Measurements from ENCODE around the gene TP63. TPM values are rescaled to one million over a fixed set of nuclear protein-coding genes. Genes with fewer than 3 reads are reported as not detected.
"Not testable (repeated sequence)": the region's sequence is repeated elsewhere in the genome, so short reads cannot be mapped to it uniquely, and the experiment has no call there.

TP63 gene
- total RNA-seq, 1 experiment from 2014 or later: 3.6 TPM

- intact Hi-C loops (cut with micrococcal nuclease; ENCODE audit: unreplicated experiment): no loop called here
Measured at GRCh38 chr3:189602471-189602870, 28.7 kb upstream of the TP63 start.

GRCh38 chr3:189605717-189606116 is 25.5 kb upstream of the TP63 start:
- POLR2A ChIA-PET (ENCODE audit: unreplicated experiment): no interaction called here
- no peak overlapping the region for H3K27ac ChIP-seq
- H3K79me2 ChIP-seq (ENCODE audit: low read depth): no peaks in the 10 kb centered on the region
- no TSS peak for BruUV-seq (replicated peaks)
- TF ChIP-seq, protein P1, sequence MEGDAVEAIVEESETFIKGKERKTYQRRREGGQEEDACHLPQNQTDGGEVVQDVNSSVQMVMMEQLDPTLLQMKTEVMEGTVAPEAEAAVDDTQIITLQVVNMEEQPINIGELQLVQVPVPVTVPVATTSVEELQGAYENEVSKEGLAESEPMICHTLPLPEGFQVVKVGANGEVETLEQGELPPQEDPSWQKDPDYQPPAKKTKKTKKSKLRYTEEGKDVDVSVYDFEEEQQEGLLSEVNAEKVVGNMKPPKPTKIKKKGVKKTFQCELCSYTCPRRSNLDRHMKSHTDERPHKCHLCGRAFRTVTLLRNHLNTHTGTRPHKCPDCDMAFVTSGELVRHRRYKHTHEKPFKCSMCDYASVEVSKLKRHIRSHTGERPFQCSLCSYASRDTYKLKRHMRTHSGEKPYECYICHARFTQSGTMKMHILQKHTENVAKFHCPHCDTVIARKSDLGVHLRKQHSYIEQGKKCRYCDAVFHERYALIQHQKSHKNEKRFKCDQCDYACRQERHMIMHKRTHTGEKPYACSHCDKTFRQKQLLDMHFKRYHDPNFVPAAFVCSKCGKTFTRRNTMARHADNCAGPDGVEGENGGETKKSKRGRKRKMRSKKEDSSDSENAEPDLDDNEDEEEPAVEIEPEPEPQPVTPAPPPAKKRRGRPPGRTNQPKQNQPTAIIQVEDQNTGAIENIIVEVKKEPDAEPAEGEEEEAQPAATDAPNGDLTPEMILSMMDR (conservative IDR thresholded peaks at IDR 0.05): no peak
- TF ChIP-seq EZH2 (IDR thresholded peaks at IDR 0.05; ENCODE audit: low read depth): no peak
- no peak overlapping the region for H3K4me3 ChIP-seq
- H2AFZ ChIP-seq: no peak overlapping the region
- H3K27me3 ChIP-seq (ENCODE audit: insufficient read depth, low read depth): no peaks in the 10 kb centered on the region
- no peak overlapping the region for H3K4me2 ChIP-seq
- no peaks in the 10 kb centered on the region for H3K36me3 ChIP-seq (ENCODE audit: low read depth)
- H4K20me1 ChIP-seq (ENCODE audit: insufficient read depth): no peaks in the 10 kb centered on the region
- H3K4me1 ChIP-seq (replicated peaks; ENCODE audit: insufficient read depth): no peaks in the 10 kb centered on the region
- H3K9me3 ChIP-seq (ENCODE audit: insufficient read depth, low read depth): peaks cover 20% of the 10 kb centered on the region
- CTCF ChIA-PET: no interaction called here
- no peaks in the 10 kb centered on the region for H3F3A ChIP-seq (ENCODE audit: insufficient read depth, low read depth)
- DNase-seq: no peak
- no peaks in the 10 kb centered on the region for H3K9me2 ChIP-seq (ENCODE audit: insufficient read depth)
- intact Hi-C loops (cut with micrococcal nuclease; ENCODE audit: unreplicated experiment): no loop called here

More at GRCh38 chr3:189602471-189602870, 28.7 kb upstream of the TP63 start:
- peaks cover 18% of the 10 kb centered on the region; the same call in 1 of the 2 replicates for H3K9me3 ChIP-seq (ENCODE audit: insufficient read depth, low read depth)
- no peaks in the 10 kb centered on the region for H3K79me2 ChIP-seq (ENCODE audit: low read depth)
- TF ChIP-seq, protein P1 (conservative IDR thresholded peaks at IDR 0.05): no peak
- TF ChIP-seq EZH2 (IDR thresholded peaks at IDR 0.05; ENCODE audit: low read depth): no peak
- no peak overlapping the region for H2AFZ ChIP-seq
- POLR2A ChIA-PET (ENCODE audit: unreplicated experiment): no interaction called here
- no peaks in the 10 kb centered on the region for H3K36me3 ChIP-seq (ENCODE audit: low read depth)
- no TSS peak for BruUV-seq (replicated peaks)
- H3K9me2 ChIP-seq (ENCODE audit: insufficient read depth): no peaks in the 10 kb centered on the region
- no peak for DNase-seq
- no peak overlapping the region for H3K4me3 ChIP-seq
- no peaks in the 10 kb centered on the region for H3K4me1 ChIP-seq (replicated peaks; ENCODE audit: insufficient read depth)
- H3F3A ChIP-seq (ENCODE audit: insufficient read depth, low read depth): no peaks in the 10 kb centered on the region
- H3K27ac ChIP-seq: no peak overlapping the region
- no peak overlapping the region for H3K4me2 ChIP-seq
- no peaks in the 10 kb centered on the region for H3K27me3 ChIP-seq (ENCODE audit: insufficient read depth, low read depth)
- CTCF ChIA-PET: no interaction called here
- H4K20me1 ChIP-seq (ENCODE audit: insufficient read depth): no peaks in the 10 kb centered on the region

GRCh38 chr3:189606774-189607173 is 24.4 kb upstream of the TP63 start:
- no peaks in the 10 kb centered on the region for H3K4me1 ChIP-seq (replicated peaks; ENCODE audit: insufficient read depth)
- no peak for TF ChIP-seq EZH2 (IDR thresholded peaks at IDR 0.05; ENCODE audit: low read depth)
- TF ChIP-seq, protein P1 (conservative IDR thresholded peaks at IDR 0.05): no peak
- no peak overlapping the region for H3K4me2 ChIP-seq
- no peaks in the 10 kb centered on the region for H3F3A ChIP-seq (ENCODE audit: insufficient read depth, low read depth)
- no peak overlapping the region for H3K4me3 ChIP-seq
- no peak overlapping the region for H3K27ac ChIP-seq
- no TSS peak for BruUV-seq (replicated peaks)
- no peaks in the 10 kb centered on the region for H3K79me2 ChIP-seq (ENCODE audit: low read depth)
- H3K27me3 ChIP-seq (ENCODE audit: insufficient read depth, low read depth): no peaks in the 10 kb centered on the region
- H3K36me3 ChIP-seq (ENCODE audit: low read depth): no peaks in the 10 kb centered on the region
- ChIA-PET POLR2A (ENCODE audit: unreplicated experiment) (no interaction called here), CTCF (no interaction called here)
- peaks cover 29% of the 10 kb centered on the region for H3K9me3 ChIP-seq (ENCODE audit: insufficient read depth, low read depth)
- H4K20me1 ChIP-seq (ENCODE audit: insufficient read depth): no peaks in the 10 kb centered on the region
- intact Hi-C loops (cut with micrococcal nuclease; ENCODE audit: unreplicated experiment): no loop called here
- H2AFZ ChIP-seq: no peak overlapping the region
- DNase-seq: no peak
- H3K9me2 ChIP-seq (ENCODE audit: insufficient read depth): no peaks in the 10 kb centered on the region

DNA sequence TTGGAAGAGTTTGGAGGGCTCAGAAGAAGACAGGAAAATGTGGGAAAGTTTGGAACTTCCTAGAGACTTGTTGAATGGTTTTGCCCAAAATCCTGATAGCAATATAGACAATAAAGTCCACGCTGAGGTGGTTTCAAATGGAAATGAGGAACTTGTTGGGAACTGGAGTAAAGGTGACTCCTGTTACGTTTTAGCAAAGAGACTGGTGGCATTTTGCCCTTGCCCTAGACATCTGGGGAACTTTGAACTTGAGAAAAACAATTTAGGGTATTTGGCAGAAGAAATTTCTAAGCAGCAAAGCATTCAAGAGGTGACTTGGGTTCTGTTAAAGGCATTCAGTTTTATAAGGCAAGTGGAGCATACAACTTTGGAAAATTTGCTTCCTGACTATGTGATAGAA is 18.5 kb upstream of the TP63 start:
- BruUV-seq (replicated peaks); H3K4me3 ChIP-seq; H3K27me3 ChIP-seq (ENCODE audit: insufficient read depth, low read depth); H3K27ac ChIP-seq; H3K4me1 ChIP-seq (replicated peaks; ENCODE audit: insufficient read depth); DNase-seq; H3K9me2 ChIP-seq (ENCODE audit: insufficient read depth); POLR2A ChIA-PET (ENCODE audit: unreplicated experiment); H3K36me3 ChIP-seq (ENCODE audit: low read depth); H3K4me2 ChIP-seq; H4K20me1 ChIP-seq (ENCODE audit: insufficient read depth); CTCF ChIA-PET; H2AFZ ChIP-seq; intact Hi-C loops (cut with micrococcal nuclease; ENCODE audit: unreplicated experiment); H3K79me2 ChIP-seq (ENCODE audit: low read depth); H3F3A ChIP-seq (ENCODE audit: insufficient read depth, low read depth): not testable (repeated sequence)
- H3K9me3 ChIP-seq (ENCODE audit: insufficient read depth, low read depth): peaks cover 22% of the 10 kb centered on the region

Measured in PC-9 (cell line).